ENCODE data around the gene TBC1D24. TPM values are rescaled to one million over a fixed set of nuclear protein-coding genes. Genes with fewer than 3 reads are reported as not detected.

TBC1D24 gene
- polyA plus RNA-seq, 1 of the 3 experiments (the other 2 are of a cell fraction) = 6.7 TPM

DNA sequence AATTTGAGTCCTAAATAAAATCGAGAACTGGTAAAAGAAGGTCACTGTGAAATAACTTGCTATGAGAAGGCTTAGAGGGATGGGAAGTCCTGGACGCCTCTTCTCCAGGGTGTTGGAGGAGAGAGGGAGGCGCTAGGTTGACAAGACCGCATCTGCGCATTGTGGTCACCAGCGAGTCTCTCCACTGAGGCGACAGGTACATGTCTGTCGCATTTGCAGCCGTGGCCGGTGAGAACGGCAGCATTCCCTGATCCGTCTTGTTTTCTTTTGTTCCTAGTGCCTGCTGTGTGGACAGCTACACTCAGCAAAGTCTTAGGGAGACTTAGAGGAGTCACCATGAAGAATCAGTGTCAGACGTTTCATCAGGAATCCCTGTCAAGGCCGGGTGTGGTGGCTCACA lies 30.8 kb downstream of the TBC1D24 start (continued):
- TF ChIP-seq REST (IDR thresholded peaks at IDR 0.05; ENCODE audit: low read depth, low read length) (no peak), EP300 (IDR thresholded peaks at IDR 0.05; ENCODE audit: borderline replicate concordance in 1 of 2, low read depth in 1 of 2, low read length in 1 of 2) (no peak), TAF1 (IDR thresholded peaks at IDR 0.05; ENCODE audit: borderline replicate concordance, low read depth, low read length) (no peak)

- Histone ChIP-seq H3K4me1 (ENCODE audit: control insufficient read depth in 1 of 2, insufficient read depth in 2 of 2, low read depth in 1 of 2, low read length in 1 of 2) (no peaks in the 10 kb centered on the region), H3K4me2 (no peak overlapping the region), H2AFZ (ENCODE audit: low read depth) (no peak overlapping the region), H3K79me2 (ENCODE audit: insufficient read depth) (no peaks in the 10 kb centered on the region), H3K27ac (ENCODE audit: low read depth in 2 of 2, low read length in 1 of 2) (no peak overlapping the region), H3K9me2 (no peaks in the 10 kb centered on the region), H3K27me3 (ENCODE audit: insufficient read depth) (no peaks in the 10 kb centered on the region), H3K4me3 (ENCODE audit: low read depth in 2 of 2, low read length in 1 of 2) (no peak overlapping the region), H3K9me3 (no peaks in the 10 kb centered on the region), H4K20me1 (ENCODE audit: insufficient read depth) (no peaks in the 10 kb centered on the region), H3F3A (replicated peaks; ENCODE audit: insufficient read depth) (peaks cover 4% of the 10 kb centered on the region), H3K9ac (no peak overlapping the region), H3K36me3 (replicated peaks in 1 of 2; ENCODE audit: control insufficient read depth in 1 of 2, insufficient read depth in 2 of 2, low read length in 1 of 2) (no peaks in the 10 kb centered on the region)
- no peak for DNase-seq
- CTCF ChIA-PET = interaction anchor here (0.6 kb wide), 1 partner anchor 332 kb away, joined by 3 read pairs; no protein-coding TSS in a partner anchor
- WGBS (ENCODE audit: low lambda C conversion rate) = 85% methylated on average over 10 of the region's 14 CpGs
- TF ChIP-seq RCOR1 (IDR thresholded peaks at IDR 0.05; ENCODE audit: low read length) (no peak), FOSL2 (IDR thresholded peaks at IDR 0.05; ENCODE audit: borderline replicate concordance, low read depth) (no peak), JUND (IDR thresholded peaks at IDR 0.05) (no peak), GABPA (IDR thresholded peaks at IDR 0.05; ENCODE audit: low read depth) (no peak), TEAD4 (IDR thresholded peaks at IDR 0.05; ENCODE audit: borderline replicate concordance, insufficient read depth) (no peak), MEF2A (IDR thresholded peaks at IDR 0.05; ENCODE audit: borderline replicate concordance, low read depth) (no peak), REST (IDR thresholded peaks at IDR 0.05; ENCODE audit: low read depth, low read length) (no peak), FOXJ3 (CRISPR knock-in tag; IDR thresholded peaks at IDR 0.05) (no peak), ZBTB33 (IDR thresholded peaks at IDR 0.05; ENCODE audit: borderline replicate concordance, low read depth) (no peak), EZH2phosphoT487 (IDR thresholded peaks at IDR 0.05; ENCODE audit: borderline replicate concordance, low read depth) (no peak), NFIC (IDR thresholded peaks at IDR 0.05; ENCODE audit: borderline replicate concordance) (no peak), PBX3 (IDR thresholded peaks at IDR 0.05) (no peak), RAD21 (IDR thresholded peaks at IDR 0.05; ENCODE audit: low read length) (no peak), GATA2 (CRISPR knock-in tag; IDR thresholded peaks at IDR 0.05) (no peak), IRF3 (IDR thresholded peaks at IDR 0.05; ENCODE audit: low read depth, low read length) (no peak)
- TF ChIP-seq, protein P1, sequence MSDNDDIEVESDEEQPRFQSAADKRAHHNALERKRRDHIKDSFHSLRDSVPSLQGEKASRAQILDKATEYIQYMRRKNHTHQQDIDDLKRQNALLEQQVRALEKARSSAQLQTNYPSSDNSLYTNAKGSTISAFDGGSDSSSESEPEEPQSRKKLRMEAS (IDR thresholded peaks at IDR 0.05; ENCODE audit: low read depth) = no peak
- POLR2A ChIA-PET = no interaction called here
Observed at GRCh38 chr16:2507052-2507659, 32.2 kb downstream of the TBC1D24 start.
